ENCODE data around the gene SLC39A11. TPM values are rescaled to one million over a fixed set of nuclear protein-coding genes. Genes with fewer than 3 reads are reported as not detected.

The SLC39A11 gene
- total RNA-seq, 2 experiments from 2014 or later = 9.7 to 12.2 TPM

DNA sequence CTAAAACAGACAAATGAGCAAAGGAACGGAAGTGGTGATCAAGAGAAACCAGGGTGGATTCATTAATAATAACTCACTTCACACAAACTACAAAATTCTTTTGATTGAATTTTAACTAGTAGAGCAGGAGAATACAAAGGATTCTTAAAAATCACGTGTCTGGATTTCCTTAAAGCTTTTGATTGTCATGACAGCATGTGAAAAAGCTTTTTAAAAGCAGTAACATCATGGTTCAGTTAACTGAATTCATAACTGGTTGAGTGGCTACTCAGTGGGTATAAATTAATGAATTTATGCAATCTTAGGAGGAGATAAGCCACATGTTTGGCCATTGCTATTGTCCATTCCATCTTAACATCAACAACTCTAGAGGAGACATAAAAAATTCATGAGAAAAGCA lies 333.2 kb downstream of the SLC39A11 start:
- Mint-ChIP-seq H3K27ac (no peak overlapping the region), H3K4me3 (no peak overlapping the region), H3K4me1 (ENCODE audit: low read depth) (no peaks in the 10 kb centered on the region), H3K27me3 (no peaks in the 10 kb centered on the region), H3K9me3 (peaks cover 2% of the 10 kb centered on the region), H3K36me3 (ENCODE audit: low read depth) (peaks cover 5% of the 10 kb centered on the region)
- Histone ChIP-seq H3K4me3 (ENCODE audit: low read length) (no peak overlapping the region), H3K36me3 (ENCODE audit: insufficient read depth, low read length) (peaks cover 3% of the 10 kb centered on the region), H3K27ac (ENCODE audit: low read depth in 1 of 2, low read length in 2 of 2) (no peak overlapping the region), H3K27me3 (ENCODE audit: control insufficient read depth in 1 of 2, insufficient read depth in 2 of 2, low read length in 2 of 2) (no peaks in the 10 kb centered on the region), H3K4me1 (ENCODE audit: insufficient read depth, low read length) (no peaks in the 10 kb centered on the region), H3K9me3 (ENCODE audit: control insufficient read depth in 1 of 2, insufficient read depth in 1 of 2, low read length in 2 of 2) (peaks cover 0 to 8% of the 10 kb centered on the region in 2 experiments)
- ATAC-seq (ENCODE audit: poor library complexity) (no peak), DNase-seq (no peak)
- intact Hi-C loops (cut with DNase I, micrococcal nuclease) = no loop called here
- ChIA-PET POLR2A (no interaction called here), CTCF (no interaction called here)
- TF ChIP-seq CTCF (IDR thresholded peaks at IDR 0.05) = no peak

- peaks cover 5% of the 10 kb centered on the region for H3K36me3 Mint-ChIP-seq (ENCODE audit: low read depth)
- ATAC-seq (ENCODE audit: poor library complexity) = no peak
- H3K9me3 Mint-ChIP-seq = peaks cover 2% of the 10 kb centered on the region
- H3K4me1 Mint-ChIP-seq (ENCODE audit: low read depth) = no peaks in the 10 kb centered on the region
- intact Hi-C loops (cut with DNase I, micrococcal nuclease) = no loop called here
- Histone ChIP-seq H3K4me1 (ENCODE audit: insufficient read depth, low read length) (no peaks in the 10 kb centered on the region), H3K27me3 (ENCODE audit: control insufficient read depth in 1 of 2, insufficient read depth in 2 of 2, low read length in 2 of 2) (no peaks in the 10 kb centered on the region), H3K36me3 (ENCODE audit: insufficient read depth, low read length) (peaks cover 3% of the 10 kb centered on the region), H3K27ac (ENCODE audit: low read depth in 1 of 2, low read length in 2 of 2) (no peak overlapping the region), H3K4me3 (ENCODE audit: low read length) (no peak overlapping the region), H3K9me3 (ENCODE audit: control insufficient read depth in 1 of 2, insufficient read depth in 1 of 2, low read length in 2 of 2) (peaks cover 0 to 8% of the 10 kb centered on the region in 2 experiments)
- TF ChIP-seq CTCF (IDR thresholded peaks at IDR 0.05) = no peak
- DNase-seq = no peak
- no peak overlapping the region for H3K4me3 Mint-ChIP-seq
- H3K27me3 Mint-ChIP-seq = no peaks in the 10 kb centered on the region
- POLR2A ChIA-PET = interaction anchor here (0.5 kb wide), 1 partner anchor 145 kb away, joined by 4 read pairs; no protein-coding TSS in a partner anchor
- no peak overlapping the region for H3K27ac Mint-ChIP-seq
- CTCF ChIA-PET = interaction anchor here (0.6 kb wide), 1 partner anchor 29 kb away, joined by 3 read pairs; no protein-coding TSS in a partner anchor
Measured at GRCh38 chr17:72756256-72756655, 336.2 kb downstream of the SLC39A11 start.

- H3K27ac ChIP-seq (ENCODE audit: low read depth in 1 of 2, low read length in 2 of 2) = no peak overlapping the region
- no peak overlapping the region for H3K27ac Mint-ChIP-seq
- TF ChIP-seq CTCF (IDR thresholded peaks at IDR 0.05) = no peak
- no peak overlapping the region for H3K4me3 Mint-ChIP-seq
- ChIA-PET CTCF (no interaction called here), POLR2A (interaction anchor here (0.7 kb wide), 1 partner anchor 89 kb away, joined by 3 read pairs; no protein-coding TSS in a partner anchor)
- no peaks in the 10 kb centered on the region for H3K4me1 ChIP-seq (ENCODE audit: insufficient read depth, low read length)
- H3K4me3 ChIP-seq (ENCODE audit: low read length) = no peak overlapping the region
- H3K9me3 Mint-ChIP-seq = peaks cover 2% of the 10 kb centered on the region
- H3K27me3 Mint-ChIP-seq = no peaks in the 10 kb centered on the region
- ATAC-seq (ENCODE audit: poor library complexity) (no peak), DNase-seq (no peak)
- H3K4me1 Mint-ChIP-seq (ENCODE audit: low read depth) = no peaks in the 10 kb centered on the region
- peaks cover 0 to 8% of the 10 kb centered on the region in 2 experiments for H3K9me3 ChIP-seq (ENCODE audit: control insufficient read depth in 1 of 2, insufficient read depth in 1 of 2, low read length in 2 of 2)
- H3K36me3 ChIP-seq (ENCODE audit: insufficient read depth, low read length) = peaks cover 3% of the 10 kb centered on the region
- H3K36me3 Mint-ChIP-seq (ENCODE audit: low read depth) = peaks cover 5% of the 10 kb centered on the region
- no peaks in the 10 kb centered on the region for H3K27me3 ChIP-seq (ENCODE audit: control insufficient read depth in 1 of 2, insufficient read depth in 2 of 2, low read length in 2 of 2)
- intact Hi-C loops (cut with DNase I, micrococcal nuclease) = no loop called here
Measured at GRCh38 chr17:72754513-72754912, 338.0 kb downstream of the SLC39A11 start.
